ENCODE results near the gene RTCB.

Gene RTCB

GRCh38 chr22:32340411-32340810 lies 71.6 kb downstream of the RTCB start:
- Histone ChIP-seq H3K27ac (ENCODE audit: low read depth, low read length) (no peak overlapping the region), H3K9me3 (ENCODE audit: control insufficient read depth, insufficient read depth, low read depth, low read length) (no peaks in the 10 kb centered on the region), H3K4me3 (ENCODE audit: low read depth, low read length) (no peak overlapping the region), H3K4me1 (ENCODE audit: control insufficient read depth, insufficient read depth, low read length) (peaks cover 11% of the 10 kb centered on the region), H3K36me3 (ENCODE audit: control insufficient read depth, insufficient read depth, low read length) (no peaks in the 10 kb centered on the region), H3K9ac (ENCODE audit: low read length) (no peak overlapping the region), H3K27me3 (ENCODE audit: control insufficient read depth, insufficient read depth, low read length) (0 out of 2 replicates have a peak, but pooled peaks cover 9% of the 10 kb centered on the region)

- Histone ChIP-seq H3K27ac (ENCODE audit: low read depth, low read length) (no peak overlapping the region), H3K36me3 (ENCODE audit: control insufficient read depth, insufficient read depth, low read length) (no peaks in the 10 kb centered on the region), H3K9me3 (ENCODE audit: control insufficient read depth, insufficient read depth, low read depth, low read length) (no peaks in the 10 kb centered on the region), H3K4me3 (ENCODE audit: low read depth, low read length) (no peak overlapping the region), H3K9ac (ENCODE audit: low read length) (no peak overlapping the region), H3K4me1 (ENCODE audit: control insufficient read depth, insufficient read depth, low read length) (peaks cover 11% of the 10 kb centered on the region), H3K27me3 (ENCODE audit: control insufficient read depth, insufficient read depth, low read length) (0 out of 2 replicates have a peak, but pooled peaks cover 9% of the 10 kb centered on the region)
Observed at GRCh38 chr22:32339190-32340012, 72.6 kb downstream of the RTCB start.

- Histone ChIP-seq H3K27me3 (ENCODE audit: control insufficient read depth, insufficient read depth, low read length) (0 out of 2 replicates have a peak, but pooled peaks cover 9% of the 10 kb centered on the region), H3K9me3 (ENCODE audit: control insufficient read depth, insufficient read depth, low read depth, low read length) (no peaks in the 10 kb centered on the region), H3K9ac (ENCODE audit: low read length) (no peak overlapping the region), H3K4me3 (ENCODE audit: low read depth, low read length) (no peak overlapping the region), H3K4me1 (ENCODE audit: control insufficient read depth, insufficient read depth, low read length) (peaks cover 11% of the 10 kb centered on the region), H3K27ac (ENCODE audit: low read depth, low read length) (no peak overlapping the region), H3K36me3 (ENCODE audit: control insufficient read depth, insufficient read depth, low read length) (no peaks in the 10 kb centered on the region)
Observed at GRCh38 chr22:32338757-32339156, 73.3 kb downstream of the RTCB start.
